RWPE2 (cell line): ENCODE data around the gene NTPCR.
A peak's percentile ranks its signal among the peaks of the same experiment; 100 is the strongest.

ENCODE experiments used
- ATAC-seq: fragments of 200-7000 bp; cut with Tn5 transposase; 3 replicates; pipeline ENCODE4 v1.9.1; 2021; ENCODE audit warnings: low read depth
- DNase-seq: peaks from one replicate; pipeline ENCODE4 v3.0.0-alpha.2; 2020; ENCODE audit warnings: low spot score
- H3K27ac ChIP-seq: fragments of 450-650 bp; 2 replicates; pipeline ENCODE4 v1.5.1; 2017; ENCODE audit warnings: mild to moderate bottlenecking; ENCODE audit not compliant: poor library complexity, severe bottlenecking
- H3K27me3 ChIP-seq: fragments of 250-450 bp; sonication (Bioruptor Pico); 2 replicates; pipeline ENCODE4 v1.5.1; 2021; ENCODE audit warnings: mild to moderate bottlenecking, moderate library complexity; ENCODE audit not compliant: insufficient read depth, poor library complexity, severe bottlenecking
- H3K36me3 ChIP-seq: fragments of 250-450 bp; sonication (Bioruptor Pico); 2 replicates; pipeline ENCODE4 v1.5.1; 2020; ENCODE audit warnings: low read depth, mild to moderate bottlenecking, moderate library complexity
- H3K4me1 ChIP-seq: fragments of 250-450 bp; sonication (Bioruptor Pico); 2 replicates; pipeline ENCODE4 v1.5.1; 2021; ENCODE audit warnings: mild to moderate bottlenecking, moderate library complexity; ENCODE audit not compliant: insufficient read depth, poor library complexity, severe bottlenecking
- H3K4me3 ChIP-seq: fragments of 250-450 bp; sonication (Bioruptor Pico); 2 replicates; pipeline ENCODE4 v1.5.1; 2021; ENCODE audit warnings: mild to moderate bottlenecking, moderate library complexity; ENCODE audit not compliant: severe bottlenecking
- H3K9me3 ChIP-seq: fragments of 250-450 bp; sonication (Bioruptor Pico); 2 replicates; pipeline ENCODE4 v1.5.1; 2021; ENCODE audit warnings: mild to moderate bottlenecking, moderate library complexity; ENCODE audit not compliant: severe bottlenecking
- CTCF ChIP-seq: fragments of 450-650 bp; IDR thresholded peaks from one replicate; pipeline ENCODE4 v1.5.1; 2017; ENCODE audit warnings: mild to moderate bottlenecking, moderate library complexity; ENCODE audit not compliant: poor library complexity, severe bottlenecking

Gene NTPCR

GRCh38 chr1:232987046-232987773 is 36.8 kb downstream of the NTPCR start:
- no peaks in the 10 kb centered on the region for H3K4me1 ChIP-seq
- no peak overlapping the region for H3K27ac ChIP-seq
- H3K27me3 ChIP-seq: no peaks in the 10 kb centered on the region
- no peaks in the 10 kb centered on the region for H3K9me3 ChIP-seq
- no peaks in the 10 kb centered on the region for H3K36me3 ChIP-seq
- no peak overlapping the region for H3K4me3 ChIP-seq
- TF ChIP-seq CTCF: no peak
- DNase-seq (no peak), ATAC-seq (no peak)

DNA sequence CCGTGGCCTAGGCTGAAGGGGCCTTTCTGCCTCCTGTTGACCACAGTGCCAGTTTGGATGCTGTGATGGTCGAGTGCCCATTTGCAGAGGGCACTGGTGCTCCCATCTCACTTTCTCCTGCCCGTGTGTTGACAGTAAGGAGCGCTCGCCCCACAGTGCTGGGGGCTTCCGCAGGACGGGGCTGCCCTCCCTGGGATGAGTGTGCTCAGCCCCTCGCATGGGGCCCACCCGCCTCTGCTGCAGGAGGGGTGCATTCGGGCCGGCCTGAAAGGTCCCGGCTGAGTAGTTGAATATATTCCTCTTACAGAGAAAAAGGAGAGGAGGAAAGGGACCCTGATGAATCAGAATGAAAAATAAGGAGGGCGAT is 37.3 kb downstream of the NTPCR start:
- no peak for TF ChIP-seq CTCF
- H3K4me1 ChIP-seq: no peaks in the 10 kb centered on the region
- no peaks in the 10 kb centered on the region for H3K27me3 ChIP-seq
- DNase-seq: no peak
- H3K9me3 ChIP-seq: no peaks in the 10 kb centered on the region
- H3K4me3 ChIP-seq: no peak overlapping the region
- H3K27ac ChIP-seq: no peak overlapping the region
- H3K36me3 ChIP-seq: no peaks in the 10 kb centered on the region
- no peak for ATAC-seq

DNA sequence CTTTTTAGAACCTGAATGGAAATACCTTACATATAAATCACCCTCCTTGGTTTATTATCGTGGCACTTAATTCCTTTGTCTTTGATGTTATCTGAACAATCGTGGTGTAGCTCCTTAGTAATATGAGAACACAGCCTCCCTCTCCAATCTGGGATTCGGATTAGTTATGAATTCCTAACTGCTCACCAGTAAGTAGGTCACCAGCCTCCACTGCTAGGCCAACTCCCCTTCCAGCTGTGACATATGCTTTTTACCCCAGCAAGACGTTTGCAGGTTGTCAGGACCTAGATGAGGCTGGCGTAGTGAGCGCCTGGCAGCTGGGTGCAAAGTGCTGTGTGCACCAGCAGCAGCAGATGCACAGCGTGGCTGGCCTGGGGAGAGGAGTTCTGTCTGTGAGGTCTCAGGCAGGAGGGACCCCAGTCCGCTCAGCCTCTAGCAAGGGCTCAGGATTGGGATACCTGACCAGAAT is 38.2 kb downstream of the NTPCR start:
- Histone ChIP-seq H3K36me3 (no peaks in the 10 kb centered on the region), H3K27ac (no peak overlapping the region), H3K9me3 (no peaks in the 10 kb centered on the region), H3K4me3 (no peak overlapping the region), H3K27me3 (no peaks in the 10 kb centered on the region), H3K4me1 (no peaks in the 10 kb centered on the region)
- DNase-seq (no peak), ATAC-seq (peak; percentile 82)
- no peak for TF ChIP-seq CTCF

DNA sequence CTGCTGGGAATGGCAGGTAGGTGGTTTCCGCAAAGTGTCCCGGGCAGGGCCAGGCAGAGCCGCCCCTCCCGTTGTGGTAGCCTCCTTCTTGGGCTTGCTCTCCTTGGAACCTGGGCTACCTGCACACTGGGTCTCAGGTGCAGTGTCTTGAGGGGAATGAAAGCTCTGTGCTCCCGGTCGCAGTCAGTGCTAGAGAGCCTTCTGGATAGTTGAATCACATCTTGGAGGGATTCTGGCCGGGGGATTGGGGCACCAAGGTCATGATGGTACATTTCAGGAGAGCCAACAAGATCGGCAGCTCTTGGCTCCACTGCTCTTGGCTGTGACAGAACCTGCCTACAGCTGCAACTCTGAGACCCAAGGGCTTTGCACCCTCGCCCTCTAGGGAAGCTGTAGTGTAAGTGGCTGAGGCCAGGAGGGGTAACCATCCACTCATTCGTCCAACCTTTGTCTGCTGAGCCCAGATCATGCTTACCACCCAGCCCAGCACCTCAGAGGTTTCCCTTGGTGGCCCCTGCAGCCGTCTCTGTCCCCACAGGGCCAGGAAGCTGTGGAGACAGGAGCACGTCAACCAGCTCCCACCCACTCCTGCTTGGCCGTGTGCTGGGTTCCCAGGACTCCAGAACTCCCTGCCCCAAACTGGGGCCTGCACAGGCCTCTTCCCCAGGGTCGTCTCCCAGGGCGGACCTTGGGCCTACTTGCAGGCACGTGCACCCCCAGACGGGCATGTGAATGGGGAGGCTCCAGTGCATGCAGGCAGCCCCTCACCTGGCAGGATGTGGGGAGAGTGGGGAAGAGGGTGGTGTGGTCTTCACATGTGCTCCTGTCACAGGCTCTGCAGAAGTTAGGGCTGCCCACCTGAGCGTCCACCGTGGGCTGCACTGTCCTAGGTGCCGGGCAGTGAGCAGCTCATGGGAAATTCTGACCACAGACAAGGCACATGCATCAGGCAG is 40.0 kb downstream of the NTPCR start:
- no peak for TF ChIP-seq CTCF
- Histone ChIP-seq H3K36me3 (no peaks in the 10 kb centered on the region), H3K27me3 (no peaks in the 10 kb centered on the region), H3K4me1 (no peaks in the 10 kb centered on the region), H3K4me3 (no peak overlapping the region), H3K9me3 (no peaks in the 10 kb centered on the region), H3K27ac (no peak overlapping the region)
- no peak for DNase-seq
- ATAC-seq: no peak

- Histone ChIP-seq H3K9me3 (no peaks in the 10 kb centered on the region), H3K27ac (no peak overlapping the region), H3K27me3 (no peaks in the 10 kb centered on the region), H3K36me3 (no peaks in the 10 kb centered on the region), H3K4me3 (no peak overlapping the region), H3K4me1 (no peaks in the 10 kb centered on the region)
- ATAC-seq (no peak), DNase-seq (no peak)
- no peak for TF ChIP-seq CTCF
Measured at GRCh38 chr1:232991238-232991637, 40.8 kb downstream of the NTPCR start.
